ENCODE measurements around the gene BRPF1. TPM values are rescaled to one million over a fixed set of nuclear protein-coding genes. Genes with fewer than 3 reads are reported as not detected.

The BRPF1 gene
- total and polyA plus RNA-seq, 2 donors (not counting 1 experiment from before 2014, with no cell fraction given): 4.1 to 12.2 TPM

DNA sequence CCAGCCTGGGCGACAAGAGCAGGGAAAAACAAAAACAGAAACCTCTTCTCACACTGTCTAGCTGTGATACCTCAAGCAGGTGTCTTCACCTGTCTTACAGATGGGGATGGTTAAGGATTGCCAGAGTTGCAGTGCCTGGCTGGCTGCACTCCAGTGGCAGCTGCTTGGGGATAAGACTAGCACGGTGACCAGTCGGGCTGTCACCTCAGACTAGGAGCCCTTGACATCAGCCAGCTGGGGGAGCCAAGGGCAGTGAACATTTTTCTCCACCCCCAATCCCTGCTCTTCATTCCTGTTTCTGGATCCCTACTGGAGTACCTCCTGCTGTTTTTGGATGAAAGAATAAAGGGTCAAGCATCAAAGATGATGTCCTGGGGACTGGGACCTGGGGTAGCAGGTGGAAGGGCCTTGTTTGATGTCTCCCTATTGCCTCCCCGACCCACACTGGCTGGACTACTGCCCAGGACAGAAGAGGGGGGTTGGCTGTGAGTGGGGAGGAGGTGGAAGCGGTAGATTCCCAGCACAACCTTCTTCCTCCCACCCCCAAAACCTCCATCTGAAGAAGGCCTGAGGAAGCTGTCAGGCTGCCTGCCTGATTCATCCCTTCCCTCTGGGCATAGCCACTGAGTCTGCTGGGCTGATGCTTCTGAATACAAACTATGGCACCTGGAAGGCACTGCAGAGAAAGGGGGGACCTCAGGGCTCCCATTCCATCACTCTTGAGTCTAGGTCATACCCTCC lies 34.9 kb upstream of the BRPF1 start:
- TF ChIP-seq, protein P1, sequence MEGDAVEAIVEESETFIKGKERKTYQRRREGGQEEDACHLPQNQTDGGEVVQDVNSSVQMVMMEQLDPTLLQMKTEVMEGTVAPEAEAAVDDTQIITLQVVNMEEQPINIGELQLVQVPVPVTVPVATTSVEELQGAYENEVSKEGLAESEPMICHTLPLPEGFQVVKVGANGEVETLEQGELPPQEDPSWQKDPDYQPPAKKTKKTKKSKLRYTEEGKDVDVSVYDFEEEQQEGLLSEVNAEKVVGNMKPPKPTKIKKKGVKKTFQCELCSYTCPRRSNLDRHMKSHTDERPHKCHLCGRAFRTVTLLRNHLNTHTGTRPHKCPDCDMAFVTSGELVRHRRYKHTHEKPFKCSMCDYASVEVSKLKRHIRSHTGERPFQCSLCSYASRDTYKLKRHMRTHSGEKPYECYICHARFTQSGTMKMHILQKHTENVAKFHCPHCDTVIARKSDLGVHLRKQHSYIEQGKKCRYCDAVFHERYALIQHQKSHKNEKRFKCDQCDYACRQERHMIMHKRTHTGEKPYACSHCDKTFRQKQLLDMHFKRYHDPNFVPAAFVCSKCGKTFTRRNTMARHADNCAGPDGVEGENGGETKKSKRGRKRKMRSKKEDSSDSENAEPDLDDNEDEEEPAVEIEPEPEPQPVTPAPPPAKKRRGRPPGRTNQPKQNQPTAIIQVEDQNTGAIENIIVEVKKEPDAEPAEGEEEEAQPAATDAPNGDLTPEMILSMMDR (conservative IDR thresholded peaks at IDR 0.05 in 1 of 2, IDR thresholded peaks at IDR 0.05 in 1 of 2; ENCODE audit: low read depth in 1 of 2, low read length in 2 of 2): no peak
- TF ChIP-seq EZH2 (IDR thresholded peaks at IDR 0.05; ENCODE audit: low read length, missing control alignments): no peak
- H4K20me1 ChIP-seq (ENCODE audit: control insufficient read depth, extremely low read depth, insufficient read depth, low read length): no peaks in the 10 kb centered on the region
- DNase-seq (ENCODE audit: low read depth in 2 of 2): no peak
- H3K36me3 ChIP-seq (ENCODE audit: control insufficient read depth, insufficient read depth, low read length): peaks cover 11% of the 10 kb centered on the region
- H3K27ac ChIP-seq (ENCODE audit: insufficient read depth, low read length): no peak overlapping the region
- H3K4me2 ChIP-seq (ENCODE audit: extremely low read depth, insufficient read depth, low read length): no peak overlapping the region
- no peak overlapping the region for H3K4me3 ChIP-seq (replicated peaks in 1 of 4; ENCODE audit: control extremely low read depth in 1 of 4, insufficient read depth in 1 of 4, low read depth in 3 of 4, low read length in 4 of 4)
- H3K4me1 ChIP-seq (ENCODE audit: control insufficient read depth, extremely low read depth, insufficient read depth, low read length): no peaks in the 10 kb centered on the region
- H3K9me3 ChIP-seq (ENCODE audit: control insufficient read depth, insufficient read depth, low read depth, low read length): no peaks in the 10 kb centered on the region
- no peak overlapping the region for H3K9ac ChIP-seq (ENCODE audit: insufficient read depth, low read length)
- no peak overlapping the region for H2AFZ ChIP-seq (ENCODE audit: low read length)
- no peaks in the 10 kb centered on the region for H3K79me2 ChIP-seq (ENCODE audit: control insufficient read depth, insufficient read depth, low read length)
- H3K27me3 ChIP-seq (ENCODE audit: control insufficient read depth, insufficient read depth, low read length): no peaks in the 10 kb centered on the region

DNA sequence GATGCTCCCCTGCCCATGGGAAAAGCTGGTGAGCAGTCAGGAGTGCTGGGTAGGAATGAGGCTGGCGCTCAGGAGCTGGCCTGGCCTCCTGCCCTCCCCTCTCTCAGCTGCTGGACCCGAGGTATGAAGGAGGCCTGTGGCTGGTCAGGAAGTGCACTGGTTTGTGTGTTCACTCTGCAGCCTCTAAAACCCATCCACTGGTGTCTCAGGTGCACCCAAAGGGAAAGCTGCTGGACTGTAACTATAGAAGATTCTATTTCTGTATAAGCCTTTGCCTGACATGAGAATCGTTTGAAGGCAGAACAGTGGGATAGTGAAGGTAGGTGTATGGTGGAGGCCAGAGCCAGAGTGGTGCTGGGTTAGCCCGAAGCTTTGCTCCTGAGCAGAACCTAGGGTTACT lies 33.6 kb upstream of the BRPF1 start:
- no peak overlapping the region for H3K27ac ChIP-seq (ENCODE audit: insufficient read depth, low read length)
- TF ChIP-seq, protein P1 (conservative IDR thresholded peaks at IDR 0.05 in 1 of 2, IDR thresholded peaks at IDR 0.05 in 1 of 2; ENCODE audit: low read depth in 1 of 2, low read length in 2 of 2): no peak
- no peak for TF ChIP-seq EZH2 (IDR thresholded peaks at IDR 0.05; ENCODE audit: low read length, missing control alignments)
- no peak overlapping the region for H2AFZ ChIP-seq (ENCODE audit: low read length)
- H3K27me3 ChIP-seq (ENCODE audit: control insufficient read depth, insufficient read depth, low read length): no peaks in the 10 kb centered on the region
- no peak overlapping the region for H3K9ac ChIP-seq (ENCODE audit: insufficient read depth, low read length)
- no peaks in the 10 kb centered on the region for H3K4me1 ChIP-seq (ENCODE audit: control insufficient read depth, extremely low read depth, insufficient read depth, low read length)
- no peaks in the 10 kb centered on the region for H3K79me2 ChIP-seq (ENCODE audit: control insufficient read depth, insufficient read depth, low read length)
- no peak for DNase-seq (ENCODE audit: low read depth in 2 of 2)
- no peaks in the 10 kb centered on the region for H3K9me3 ChIP-seq (ENCODE audit: control insufficient read depth, insufficient read depth, low read depth, low read length)
- H4K20me1 ChIP-seq (ENCODE audit: control insufficient read depth, extremely low read depth, insufficient read depth, low read length): no peaks in the 10 kb centered on the region
- H3K4me2 ChIP-seq (ENCODE audit: extremely low read depth, insufficient read depth, low read length): no peak overlapping the region
- H3K4me3 ChIP-seq (replicated peaks in 1 of 4; ENCODE audit: control extremely low read depth in 1 of 4, insufficient read depth in 1 of 4, low read depth in 3 of 4, low read length in 4 of 4): no peak overlapping the region
- peaks cover 7% of the 10 kb centered on the region for H3K36me3 ChIP-seq (ENCODE audit: control insufficient read depth, insufficient read depth, low read length)

DNA sequence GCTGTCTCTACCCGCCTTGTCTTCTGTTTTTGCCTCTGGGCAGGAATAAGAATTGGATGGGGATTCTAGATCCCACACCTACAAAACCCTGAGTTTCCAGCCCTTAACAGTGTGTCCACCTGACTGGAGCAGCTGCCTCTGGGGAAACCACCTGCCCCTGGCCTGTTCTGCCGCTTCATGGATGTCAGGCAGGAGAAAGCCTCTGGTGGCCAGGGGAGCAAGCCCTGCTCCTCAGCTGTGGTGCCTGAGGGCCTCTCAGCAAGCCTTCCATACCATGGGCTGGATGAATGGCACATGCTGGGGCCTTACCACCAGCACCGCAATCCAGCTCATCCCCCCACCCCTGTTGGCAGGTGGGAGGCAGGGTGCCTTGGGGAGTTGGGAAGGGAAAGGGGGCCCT lies 33.2 kb upstream of the BRPF1 start:
- no peak for DNase-seq (ENCODE audit: low read depth in 2 of 2)
- H3K36me3 ChIP-seq (ENCODE audit: control insufficient read depth, insufficient read depth, low read length): peaks cover 5% of the 10 kb centered on the region
- no peak overlapping the region for H3K9ac ChIP-seq (ENCODE audit: insufficient read depth, low read length)
- H3K9me3 ChIP-seq (ENCODE audit: control insufficient read depth, insufficient read depth, low read depth, low read length): no peaks in the 10 kb centered on the region
- H4K20me1 ChIP-seq (ENCODE audit: control insufficient read depth, extremely low read depth, insufficient read depth, low read length): no peaks in the 10 kb centered on the region
- H3K4me1 ChIP-seq (ENCODE audit: control insufficient read depth, extremely low read depth, insufficient read depth, low read length): no peaks in the 10 kb centered on the region
- H3K27me3 ChIP-seq (ENCODE audit: control insufficient read depth, insufficient read depth, low read length): no peaks in the 10 kb centered on the region
- no peak overlapping the region for H3K27ac ChIP-seq (ENCODE audit: insufficient read depth, low read length)
- no peak for TF ChIP-seq EZH2 (IDR thresholded peaks at IDR 0.05; ENCODE audit: low read length, missing control alignments)
- TF ChIP-seq, protein P1 (conservative IDR thresholded peaks at IDR 0.05 in 1 of 2, IDR thresholded peaks at IDR 0.05 in 1 of 2; ENCODE audit: low read depth in 1 of 2, low read length in 2 of 2): no peak
- no peaks in the 10 kb centered on the region for H3K79me2 ChIP-seq (ENCODE audit: control insufficient read depth, insufficient read depth, low read length)
- no peak overlapping the region for H3K4me3 ChIP-seq (replicated peaks in 1 of 4; ENCODE audit: control extremely low read depth in 1 of 4, insufficient read depth in 1 of 4, low read depth in 3 of 4, low read length in 4 of 4)
- H3K4me2 ChIP-seq (ENCODE audit: extremely low read depth, insufficient read depth, low read length): no peak overlapping the region
- no peak overlapping the region for H2AFZ ChIP-seq (ENCODE audit: low read length)
